ENCODE results near the gene TMEM18.

TMEM18 gene

GRCh38 chr2:634041-634440 is 43.2 kb downstream of the TMEM18 start:
- DNase-seq (ENCODE audit: low read depth) = no peak

GRCh38 chr2:633371-633770 is 43.8 kb downstream of the TMEM18 start:
- DNase-seq (ENCODE audit: low read depth) = no peak

GRCh38 chr2:632471-632870 is 44.7 kb downstream of the TMEM18 start:
- no peak for DNase-seq (ENCODE audit: low read depth)

- no peak for DNase-seq (ENCODE audit: low read depth)
Measured at GRCh38 chr2:631741-632140, 45.5 kb downstream of the TMEM18 start.

GRCh38 chr2:630451-631320 is 46.5 kb downstream of the TMEM18 start:
- DNase-seq (ENCODE audit: low read depth) = no peak

- DNase-seq (ENCODE audit: low read depth) = no peak
Measured at GRCh38 chr2:629961-630360, 47.2 kb downstream of the TMEM18 start.

- no peak for DNase-seq (ENCODE audit: low read depth)
Measured at GRCh38 chr2:628651-629050, 48.6 kb downstream of the TMEM18 start.

GRCh38 chr2:627926-628560 is 49.2 kb downstream of the TMEM18 start:
- DNase-seq (ENCODE audit: low read depth) = no peak

- no peak for DNase-seq (ENCODE audit: low read depth)
Measured at GRCh38 chr2:627340-627709, 49.9 kb downstream of the TMEM18 start.

GRCh38 chr2:626491-627339 is 50.5 kb downstream of the TMEM18 start:
- no peak for DNase-seq (ENCODE audit: low read depth)

- DNase-seq (ENCODE audit: low read depth) = no peak
Measured at GRCh38 chr2:625415-626333, 51.5 kb downstream of the TMEM18 start.

GRCh38 chr2:624551-625347 is 52.5 kb downstream of the TMEM18 start:
- no peak for DNase-seq (ENCODE audit: low read depth)

GRCh38 chr2:624096-624495 is 53.1 kb downstream of the TMEM18 start:
- DNase-seq (ENCODE audit: low read depth) = no peak

GRCh38 chr2:623130-623922 is 53.9 kb downstream of the TMEM18 start:
- DNase-seq (ENCODE audit: low read depth) = no peak

GRCh38 chr2:622357-622756 is 54.8 kb downstream of the TMEM18 start:
- DNase-seq (ENCODE audit: low read depth) = no peak

- DNase-seq (ENCODE audit: low read depth) = no peak
Measured at GRCh38 chr2:621303-622099, 55.7 kb downstream of the TMEM18 start.

- no peak for DNase-seq (ENCODE audit: low read depth)
Measured at GRCh38 chr2:620471-621302, 56.5 kb downstream of the TMEM18 start.

GRCh38 chr2:620004-620403 is 57.2 kb downstream of the TMEM18 start:
- no peak for DNase-seq (ENCODE audit: low read depth)
